NCI-H1436 treated with DMSO at 0.1 percent for 48 hours (cell line): Measurements from ENCODE around the gene ACSS1.

Experiments
- DNase-seq: peaks from one replicate; lab custom pipeline; 2025; lab: John Stamatoyannopoulos, UW

ACSS1 gene

DNA sequence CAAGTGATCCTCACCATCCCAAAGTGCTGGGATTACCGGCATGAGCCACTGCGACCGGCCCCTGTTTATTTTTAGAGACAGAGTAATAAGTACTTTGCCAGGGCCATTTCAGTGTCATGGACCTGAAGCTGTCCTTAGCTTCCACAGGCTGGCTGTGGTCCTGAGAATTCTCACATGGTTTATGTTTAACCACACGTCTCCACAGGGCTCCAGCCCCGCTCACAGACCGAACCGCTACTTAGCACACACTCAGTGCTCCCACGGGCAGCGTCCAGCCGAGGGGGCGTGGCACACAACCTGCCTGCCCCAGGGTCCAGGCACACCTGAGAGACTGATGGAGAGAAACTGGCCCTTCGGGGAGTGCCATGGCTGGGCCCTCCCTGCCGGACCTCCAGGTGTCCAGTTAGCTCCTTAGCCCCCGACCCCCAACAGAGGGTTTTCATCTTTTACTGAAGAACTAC is 11.7 kb downstream of the ACSS1 start:
- DNase-seq = no peak

DNA sequence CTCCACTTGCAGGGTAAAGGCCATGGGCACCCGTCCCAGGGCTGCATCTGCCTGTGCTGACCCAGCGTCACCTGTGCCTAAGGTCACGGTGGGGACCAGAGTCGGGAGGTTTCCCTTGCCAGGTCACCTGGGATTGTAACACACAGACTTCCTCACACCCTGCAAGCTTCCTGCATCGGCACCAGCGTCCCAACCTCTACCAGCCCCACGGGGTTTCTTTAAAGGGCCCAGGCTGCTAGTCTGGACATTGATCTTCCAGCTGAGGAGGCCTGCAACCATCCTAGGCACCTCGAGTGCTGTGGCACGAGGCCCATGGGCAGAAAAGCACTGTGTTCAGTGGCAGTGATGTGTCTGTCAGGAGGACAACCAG is 12.6 kb downstream of the ACSS1 start:
- DNase-seq = no peak

GRCh38 chr20:25044660-25045342 is 13.1 kb downstream of the ACSS1 start:
- no peak for DNase-seq

GRCh38 chr20:25044261-25044560 is 13.7 kb downstream of the ACSS1 start:
- DNase-seq = no peak

DNA sequence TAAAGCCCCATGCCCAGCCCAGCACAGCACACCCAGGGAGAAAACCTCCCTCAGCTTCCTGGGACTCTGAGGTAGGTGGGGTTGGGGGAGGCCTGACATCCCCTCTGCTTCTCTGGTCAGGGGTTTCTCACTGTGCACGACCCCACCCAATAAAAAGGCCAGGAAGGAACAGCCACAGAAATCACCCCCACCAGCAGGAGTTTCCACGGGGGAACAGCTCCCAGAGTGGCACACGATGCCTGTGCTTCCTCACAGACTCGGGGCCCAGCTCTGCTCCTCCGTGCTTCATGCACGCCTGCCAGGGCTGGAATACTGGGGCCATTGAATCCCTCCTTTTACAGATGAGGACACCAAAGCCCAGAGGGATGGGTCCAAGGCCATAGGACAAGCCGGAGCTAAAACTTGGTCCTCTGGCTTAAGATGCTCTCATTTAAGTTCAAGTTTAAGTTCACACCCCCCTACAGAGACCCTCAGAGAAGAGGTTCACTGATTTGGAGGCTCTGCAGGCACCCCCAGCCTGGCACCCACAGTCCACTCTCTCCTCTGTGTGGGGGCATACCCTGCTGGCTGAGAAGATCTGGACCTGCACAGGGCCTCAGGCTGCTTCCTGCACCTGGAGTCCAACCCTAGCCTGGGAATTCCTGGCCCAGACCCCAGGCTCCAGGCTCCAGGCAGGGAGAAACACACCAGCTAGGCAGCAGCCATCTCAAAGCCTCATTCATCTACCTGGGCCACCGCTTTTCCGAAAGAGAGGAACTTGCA is 14.3 kb downstream of the ACSS1 start:
- DNase-seq = no peak

DNA sequence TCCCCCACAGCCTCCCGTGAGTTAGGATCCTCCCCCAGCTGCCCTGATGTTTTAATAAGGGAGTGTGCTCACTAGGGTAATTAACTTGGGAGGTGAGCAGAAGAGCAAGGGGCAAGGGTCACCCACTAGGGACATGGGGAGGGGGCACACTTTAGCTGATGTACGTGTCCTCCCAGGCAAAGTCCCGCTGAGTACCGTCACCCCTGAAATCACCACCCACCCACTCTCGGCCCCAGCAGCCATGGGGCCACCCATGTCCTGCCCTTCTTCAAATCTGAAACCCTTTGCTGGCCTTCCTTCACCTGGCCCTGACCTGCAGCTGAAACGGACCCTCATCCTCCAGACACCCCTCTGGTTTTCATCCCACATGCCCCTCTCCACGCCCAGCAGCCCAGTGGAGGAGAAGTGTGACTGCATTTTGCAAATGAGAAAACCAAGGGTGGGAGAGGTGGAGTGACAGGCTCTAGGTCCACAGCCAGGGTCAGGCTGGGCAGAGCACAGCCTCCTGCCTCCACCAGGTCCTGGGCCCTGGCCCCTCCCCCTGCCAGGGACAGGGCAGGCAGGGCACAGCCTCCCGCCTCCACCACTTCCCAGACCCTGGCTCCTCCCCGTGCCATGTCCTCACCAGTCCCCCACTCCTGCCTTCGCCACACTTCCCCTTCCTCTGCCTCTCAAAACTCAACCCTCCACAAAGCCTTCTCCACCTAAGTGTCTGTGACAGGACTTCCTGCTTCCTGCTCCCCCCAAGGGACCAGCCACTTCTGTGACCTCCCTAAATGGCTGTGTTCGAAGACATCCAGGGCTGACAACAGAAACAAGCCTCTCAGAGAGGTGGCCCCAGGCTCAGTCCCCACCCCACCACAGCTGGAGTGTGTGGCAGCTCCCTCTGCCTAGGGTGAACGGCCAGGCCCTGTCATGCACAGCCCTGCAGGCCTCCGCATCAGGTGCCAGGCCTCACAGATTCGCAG is 15.1 kb downstream of the ACSS1 start:
- DNase-seq = no peak

DNA sequence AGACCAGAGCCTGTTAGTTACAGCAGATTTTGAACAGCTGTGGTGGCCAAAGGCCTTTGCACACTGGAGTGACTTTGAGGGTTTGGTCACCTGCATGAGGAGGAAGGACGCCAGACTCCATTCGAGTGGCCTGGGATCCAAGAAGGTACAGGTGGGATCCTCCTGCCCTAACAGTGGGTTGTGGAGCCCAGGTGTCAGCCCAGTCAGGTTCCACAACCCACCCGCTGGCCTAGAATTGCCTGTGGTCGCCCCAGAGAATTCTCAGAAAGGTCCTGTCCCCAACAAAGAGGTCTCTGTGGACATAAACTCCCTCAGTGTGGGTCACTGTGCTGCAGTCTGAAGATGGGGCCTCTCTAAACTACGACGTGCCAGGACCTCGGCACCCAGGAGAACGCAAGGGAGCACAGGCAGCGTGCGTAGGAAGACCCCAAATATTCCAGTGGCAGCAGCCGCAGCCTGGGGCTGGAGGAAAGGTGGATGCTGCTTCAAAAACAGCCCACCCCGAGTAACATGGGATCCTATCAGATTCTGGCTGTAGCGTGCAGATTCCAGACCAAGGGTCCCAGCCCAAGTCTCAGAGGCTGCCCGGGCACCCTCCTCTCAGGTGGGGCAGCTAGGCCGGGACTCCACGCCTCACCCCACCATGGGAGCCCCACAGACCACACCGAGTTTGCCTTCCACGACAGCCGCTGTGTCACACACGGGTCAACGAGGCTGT is 16.0 kb downstream of the ACSS1 start:
- no peak for DNase-seq

DNA sequence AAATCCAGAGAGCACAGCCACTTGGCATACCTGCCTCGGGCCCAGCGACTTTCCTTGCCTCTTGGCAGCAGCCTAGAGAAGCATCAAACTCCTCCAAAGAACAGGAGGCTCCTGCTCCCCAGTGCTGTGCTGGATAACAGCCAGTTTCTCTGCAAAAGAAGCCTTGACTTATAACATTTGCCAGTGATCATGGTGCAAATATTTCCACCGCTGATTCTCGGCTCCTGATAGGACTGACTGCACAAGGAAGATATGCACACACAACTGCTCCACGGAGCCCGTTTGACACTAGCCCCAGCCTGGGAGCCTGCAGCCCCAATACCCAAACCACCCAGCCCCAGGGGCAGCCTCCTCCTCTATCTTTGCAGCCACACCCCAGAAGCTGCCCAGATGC is 17.5 kb downstream of the ACSS1 start:
- DNase-seq = no peak

- no peak for DNase-seq
Observed at GRCh38 chr20:25039697-25040437, 18.1 kb downstream of the ACSS1 start.

GRCh38 chr20:25038591-25039015 is 19.3 kb downstream of the ACSS1 start:
- DNase-seq = no peak

DNA sequence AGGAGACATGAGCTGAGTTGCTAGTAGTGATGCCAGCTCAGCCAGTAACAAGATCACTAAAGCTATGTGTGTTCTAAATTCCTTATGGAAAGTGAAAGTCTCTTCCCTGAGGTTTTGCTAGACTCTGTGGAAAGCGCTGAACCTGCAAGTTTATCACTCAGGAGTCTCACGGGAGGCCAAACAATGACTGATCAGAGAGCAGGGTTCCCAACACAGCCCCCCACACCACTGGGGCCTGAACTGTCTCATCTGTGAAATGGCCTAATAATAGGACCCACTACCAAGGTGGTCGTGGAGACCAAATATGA is 19.9 kb downstream of the ACSS1 start:
- DNase-seq = no peak

- no peak for DNase-seq
Observed at GRCh38 chr20:25037288-25038102, 20.4 kb downstream of the ACSS1 start.

DNA sequence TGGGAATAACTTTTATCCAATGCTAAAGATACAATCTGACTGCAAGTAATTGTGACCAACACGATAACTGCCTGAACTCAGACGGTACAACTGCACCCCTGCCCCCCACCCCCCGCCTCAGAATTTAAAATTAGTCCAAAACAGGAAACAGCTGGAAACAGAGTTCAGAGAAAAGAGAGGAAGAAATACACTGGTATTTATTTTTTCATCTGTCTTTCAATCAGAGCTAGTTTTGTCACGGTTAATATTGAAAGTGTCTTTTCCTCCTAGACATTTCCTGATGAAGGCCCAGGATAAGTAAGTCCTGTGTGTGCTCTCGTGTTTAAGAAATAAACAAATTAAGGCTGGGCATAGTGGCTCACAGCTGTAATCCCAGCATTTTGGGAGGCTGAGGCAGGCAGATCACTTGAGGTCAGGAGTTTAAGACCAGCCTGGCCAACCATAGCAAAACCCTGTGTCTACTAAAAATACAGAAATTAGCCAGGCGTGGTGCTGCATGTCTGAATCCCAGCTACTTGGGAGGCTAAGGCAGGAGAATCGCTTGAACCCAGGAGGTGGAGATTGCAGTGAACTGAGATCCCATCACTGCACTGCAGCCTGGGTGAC is 21.5 kb downstream of the ACSS1 start:
- DNase-seq = no peak

DNA sequence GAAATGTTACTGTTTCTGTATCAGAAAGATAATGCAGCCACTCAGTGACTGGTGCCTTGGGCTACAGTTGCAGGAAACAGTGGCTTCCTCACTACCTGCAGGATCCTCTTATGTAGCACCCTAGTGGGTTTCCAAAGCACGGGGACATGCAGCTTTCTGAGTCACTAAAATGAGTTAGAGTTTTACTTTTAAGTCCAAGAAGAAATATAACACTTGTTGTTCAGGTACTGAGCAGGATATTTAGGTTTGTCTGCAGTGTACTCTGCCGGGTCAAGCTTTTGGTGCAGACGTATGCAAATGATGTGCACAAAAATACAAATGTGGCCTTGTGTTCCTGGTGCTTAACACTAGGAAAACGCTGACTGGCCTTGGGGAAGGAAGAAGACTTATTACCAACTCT is 22.0 kb downstream of the ACSS1 start:
- DNase-seq = no peak

DNA sequence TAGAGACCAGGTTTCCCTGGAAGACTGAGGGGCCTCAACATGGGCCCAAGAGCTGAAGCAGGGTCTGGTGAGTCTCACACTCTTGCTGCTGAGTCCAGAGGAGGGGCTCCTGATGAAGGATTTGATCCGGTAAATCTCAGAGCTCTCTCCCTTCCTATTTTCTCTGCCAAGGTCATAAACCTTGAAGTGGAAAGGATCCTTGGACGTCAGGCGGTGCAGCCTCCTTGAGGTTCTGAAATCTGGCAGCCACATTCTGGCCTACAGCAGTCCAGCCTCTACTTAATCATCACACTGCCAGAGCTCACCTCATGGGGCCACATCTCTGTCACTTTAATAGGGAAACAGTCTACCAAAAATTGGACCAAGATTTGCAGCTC is 24.0 kb downstream of the ACSS1 start:
- DNase-seq = no peak

DNA sequence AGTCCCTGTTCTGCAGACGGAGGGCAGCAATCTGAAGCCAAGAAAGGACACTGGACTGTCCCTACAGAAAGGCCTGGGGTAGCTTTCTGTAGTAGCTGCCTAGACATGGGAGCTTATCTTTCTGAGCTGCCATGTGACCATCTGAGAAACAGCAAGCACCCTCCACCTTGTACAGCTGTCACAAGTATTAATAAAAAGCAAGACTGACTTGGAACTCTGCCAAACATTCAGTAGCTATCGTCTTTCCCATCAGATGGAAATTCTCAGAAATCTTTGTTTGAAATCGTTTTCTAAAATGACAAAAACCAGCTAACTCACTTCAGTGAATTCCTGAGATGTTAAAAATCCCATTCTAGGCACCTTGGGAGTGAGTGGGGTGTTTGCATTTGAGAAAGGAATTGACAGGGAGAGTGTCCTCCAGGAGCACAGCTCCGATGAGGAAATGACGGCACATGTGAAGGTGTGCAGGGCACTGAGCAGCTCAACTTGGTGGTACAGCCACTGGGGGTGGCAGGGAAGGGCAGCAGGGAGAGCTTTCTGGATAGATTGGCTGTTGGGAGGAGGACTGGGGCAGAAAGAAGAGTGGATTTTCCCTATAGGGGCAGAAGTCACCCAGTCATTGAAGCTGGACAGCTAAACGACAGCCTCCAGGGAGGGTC is 24.5 kb downstream of the ACSS1 start:
- DNase-seq = no peak

DNA sequence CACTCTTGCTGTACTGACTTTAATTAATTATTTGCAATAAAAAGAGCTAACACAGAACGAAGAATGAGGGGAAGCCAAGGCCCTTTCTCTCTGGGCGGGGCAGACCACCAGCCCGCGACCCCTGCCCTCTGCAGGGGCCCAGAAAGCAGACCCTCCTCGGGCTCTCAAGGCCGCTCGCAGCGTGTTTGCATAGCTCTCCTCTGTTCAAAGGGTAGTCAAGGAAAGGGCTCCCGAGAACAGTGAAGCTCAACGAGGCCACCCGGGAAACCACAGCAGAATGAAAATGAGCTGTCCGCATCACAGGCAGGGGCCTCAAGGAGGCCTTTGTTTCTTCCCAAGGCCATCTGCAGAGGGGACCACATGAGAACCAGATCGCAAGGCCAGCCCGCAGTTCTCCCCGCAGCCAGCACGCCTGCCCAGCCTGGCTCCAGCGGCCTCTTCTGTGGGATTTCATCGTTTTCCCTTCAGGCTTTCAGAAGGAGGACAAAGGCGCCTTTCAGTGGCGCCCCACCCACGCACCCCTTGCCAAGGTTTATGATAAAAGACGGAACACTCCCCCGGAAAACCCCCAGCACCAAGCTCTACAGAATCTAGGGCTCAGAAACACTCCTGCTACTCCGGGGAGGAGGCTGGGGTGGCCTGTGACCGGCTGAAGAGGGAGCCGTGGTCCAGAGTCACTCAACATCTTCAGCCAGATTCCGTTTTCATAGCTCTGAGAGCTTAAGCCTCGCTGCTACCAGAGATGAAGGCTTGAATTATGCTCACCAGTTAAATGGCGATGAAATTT is 25.3 kb downstream of the ACSS1 start:
- no peak for DNase-seq

DNA sequence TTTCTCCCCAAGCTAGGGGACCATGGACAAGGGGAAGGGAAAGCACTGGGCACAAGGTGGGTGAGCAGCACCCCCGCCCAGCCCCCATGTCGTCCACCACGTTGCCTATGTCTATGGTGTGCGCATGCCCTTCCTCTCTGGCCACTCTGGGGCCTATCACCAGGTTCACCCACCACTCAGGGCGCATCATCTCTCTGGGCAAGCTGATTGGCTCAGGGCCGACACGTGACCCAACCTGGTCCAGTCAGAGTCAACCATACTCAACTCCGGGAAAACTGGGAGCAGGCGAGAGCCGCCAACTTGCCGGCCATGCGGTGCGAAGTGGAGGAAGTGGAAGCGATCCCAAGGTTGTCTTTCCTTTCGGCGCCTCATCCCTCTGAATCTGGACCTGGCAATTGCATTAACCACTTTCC is 25.9 kb downstream of the ACSS1 start:
- no peak for DNase-seq

- no peak for DNase-seq
Observed at GRCh38 chr20:25031241-25031640, 26.7 kb downstream of the ACSS1 start.
